GM21576 (cell line): Measurements from ENCODE around the gene GALNT2.

Experiments used
- ATAC-seq: cut with Tn5 transposase; IDR thresholded peaks from one replicate; pipeline ENCODE4 v1.9.1; 2021; ENCODE audit warnings: mild to moderate bottlenecking, moderate library complexity; ENCODE audit not compliant: unreplicated experiment

The GALNT2 gene

GRCh38 chr1:230066466-230067404, at the start of gene GALNT2:
GALNT2 (plus strand) TSS chr1:230067238; CDS start chr1:230067281, 43 bp downstream.
- peak; percentile 85 for ATAC-seq

- ATAC-seq, result no peak
These were observed 46.6 kb upstream of the GALNT2 start for GRCh38 chr1:230020451-230020850.

GRCh38 chr1:230022666-230023380, 44.2 kb upstream of the GALNT2 start:
- ATAC-seq, result no peak

- ATAC-seq, result no peak
These were observed 41.4 kb upstream of the GALNT2 start for GRCh38 chr1:230025686-230026085.

GRCh38 chr1:230026139-230026538, 40.9 kb upstream of the GALNT2 start:
- no peak for ATAC-seq

- no peak for ATAC-seq
These were observed 40.5 kb upstream of the GALNT2 start for GRCh38 chr1:230026572-230026971.

- ATAC-seq, result no peak
These were observed 38.3 kb upstream of the GALNT2 start for GRCh38 chr1:230028602-230029223.

GRCh38 chr1:230029244-230029941, 37.6 kb upstream of the GALNT2 start:
- ATAC-seq, result no peak

GRCh38 chr1:230030122-230030821, 36.8 kb upstream of the GALNT2 start:
- no peak for ATAC-seq

- no peak for ATAC-seq
These were observed 35.9 kb upstream of the GALNT2 start for GRCh38 chr1:230031131-230031530.

- no peak for ATAC-seq
These were observed 34.3 kb upstream of the GALNT2 start for GRCh38 chr1:230032516-230033281.

GRCh38 chr1:230037261-230037660, 29.8 kb upstream of the GALNT2 start:
- ATAC-seq, result peak; percentile 46

GRCh38 chr1:230040440-230040839, 26.6 kb upstream of the GALNT2 start:
- ATAC-seq, result no peak

GRCh38 chr1:230043081-230043480, 24.0 kb upstream of the GALNT2 start:
- no peak for ATAC-seq

- ATAC-seq, result no peak
These were observed 22.3 kb upstream of the GALNT2 start for GRCh38 chr1:230044729-230045128.

- no peak for ATAC-seq
These were observed 19.7 kb upstream of the GALNT2 start for GRCh38 chr1:230047114-230047865.

- ATAC-seq, result no peak
These were observed 18.7 kb upstream of the GALNT2 start for GRCh38 chr1:230048322-230048721.

- no peak for ATAC-seq
These were observed 18.1 kb upstream of the GALNT2 start for GRCh38 chr1:230048922-230049321.

- no peak for ATAC-seq
These were observed 17.3 kb upstream of the GALNT2 start for GRCh38 chr1:230049731-230050130.
